Progenitor cell of endocrine pancreas (in vitro differentiated cells): Measurements from ENCODE around the gene SERINC5. TPM values are rescaled to one million over a fixed set of nuclear protein-coding genes. Genes with fewer than 3 reads are reported as not detected.

Experiments used
- DNase-seq: peaks from one replicate; pipeline ENCODE4 v3.0.0; 2021; ENCODE audit warnings: low spot score; ENCODE audit not compliant: unreplicated experiment
- H3K27ac Mint-ChIP-seq: 2 replicates; pipeline ENCODE4 v1.8.0; 2021; ENCODE audit warnings: mild to moderate bottlenecking, moderate library complexity, mixed read lengths
- H3K27me3 Mint-ChIP-seq: 2 replicates; pipeline ENCODE4 v1.8.0; 2021; ENCODE audit warnings: mixed read lengths
- H3K36me3 Mint-ChIP-seq: 2 replicates; pipeline ENCODE4 v1.8.0; 2022; ENCODE audit warnings: mixed read lengths; ENCODE audit not compliant: insufficient read depth
- H3K4me1 Mint-ChIP-seq: 2 replicates; pipeline ENCODE4 v1.8.0; 2021; ENCODE audit warnings: low read depth, mixed read lengths
- H3K4me3 Mint-ChIP-seq: 2 replicates; pipeline ENCODE4 v1.8.0; 2021; ENCODE audit warnings: low read depth, mild to moderate bottlenecking, moderate library complexity, mixed read lengths
- H3K9me3 Mint-ChIP-seq: 2 replicates; pipeline ENCODE4 v1.8.0; 2021; ENCODE audit warnings: low read depth, mixed read lengths
- CTCF ChIP-seq: fragments of 200-600 bp; sonication (generic); IDR thresholded peaks from one replicate; pipeline ENCODE4 v1.5.0; 2021; ENCODE audit warnings: antibody characterized with exemption, mild to moderate bottlenecking; ENCODE audit not compliant: unreplicated experiment
- total RNA-seq: library from RNA; stranded (reverse); gene quantifications from 2 replicates; pipeline ENCODE4 v1.2.1, GENCODE V29; 2021

The SERINC5 gene
- total RNA-seq, 1 donor from 2014 or later = 198 TPM

- Mint-ChIP-seq H3K4me1 (peaks cover 47% of the 10 kb centered on the region), H3K36me3 (peaks cover 10% of the 10 kb centered on the region), H3K4me3 (no peak overlapping the region), H3K27ac (peak overlapping the region; percentile 86), H3K27me3 (no peaks in the 10 kb centered on the region), H3K9me3 (no peaks in the 10 kb centered on the region)
- no peak for DNase-seq
- no peak for TF ChIP-seq CTCF
Observed at GRCh38 chr5:80227979-80228596, 27.8 kb downstream of the SERINC5 start.

- Mint-ChIP-seq H3K36me3 (peaks cover 12% of the 10 kb centered on the region), H3K4me3 (no peak overlapping the region), H3K4me1 (peaks cover 49% of the 10 kb centered on the region), H3K27me3 (no peaks in the 10 kb centered on the region), H3K27ac (peak overlapping the region; percentile 87), H3K9me3 (no peaks in the 10 kb centered on the region)
- TF ChIP-seq CTCF = no peak
- DNase-seq = no peak
Observed at GRCh38 chr5:80225934-80226326, 29.9 kb downstream of the SERINC5 start.

GRCh38 chr5:80225189-80225933 is 30.5 kb downstream of the SERINC5 start:
- H3K9me3 Mint-ChIP-seq = no peaks in the 10 kb centered on the region
- DNase-seq = no peak
- H3K4me1 Mint-ChIP-seq = peaks cover 49% of the 10 kb centered on the region
- peaks cover 15% of the 10 kb centered on the region for H3K36me3 Mint-ChIP-seq
- H3K27ac Mint-ChIP-seq = peak overlapping the region; percentile 87
- H3K27me3 Mint-ChIP-seq = no peaks in the 10 kb centered on the region
- no peak overlapping the region for H3K4me3 Mint-ChIP-seq
- TF ChIP-seq CTCF = no peak

- no peaks in the 10 kb centered on the region for H3K27me3 Mint-ChIP-seq
- peaks cover 15% of the 10 kb centered on the region for H3K36me3 Mint-ChIP-seq
- H3K4me1 Mint-ChIP-seq = peaks cover 50% of the 10 kb centered on the region
Observed at GRCh38 chr5:80223561-80223960, 32.3 kb downstream of the SERINC5 start.

More at GRCh38 chr5:80223561-80223960, 32.3 kb downstream of the SERINC5 start:
- no peak overlapping the region for H3K4me3 Mint-ChIP-seq
- no peak for TF ChIP-seq CTCF
- no peak for DNase-seq
- no peak overlapping the region for H3K27ac Mint-ChIP-seq
- no peaks in the 10 kb centered on the region for H3K9me3 Mint-ChIP-seq
